ENCODE results near the gene ZFAND2A.
"Not testable (repeated sequence)": the region's sequence is repeated elsewhere in the genome, so short reads cannot be mapped to it uniquely, and the experiment has no call there.

The ZFAND2A gene, protein sequence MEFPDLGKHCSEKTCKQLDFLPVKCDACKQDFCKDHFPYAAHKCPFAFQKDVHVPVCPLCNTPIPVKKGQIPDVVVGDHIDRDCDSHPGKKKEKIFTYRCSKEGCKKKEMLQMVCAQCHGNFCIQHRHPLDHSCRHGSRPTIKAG

DNA sequence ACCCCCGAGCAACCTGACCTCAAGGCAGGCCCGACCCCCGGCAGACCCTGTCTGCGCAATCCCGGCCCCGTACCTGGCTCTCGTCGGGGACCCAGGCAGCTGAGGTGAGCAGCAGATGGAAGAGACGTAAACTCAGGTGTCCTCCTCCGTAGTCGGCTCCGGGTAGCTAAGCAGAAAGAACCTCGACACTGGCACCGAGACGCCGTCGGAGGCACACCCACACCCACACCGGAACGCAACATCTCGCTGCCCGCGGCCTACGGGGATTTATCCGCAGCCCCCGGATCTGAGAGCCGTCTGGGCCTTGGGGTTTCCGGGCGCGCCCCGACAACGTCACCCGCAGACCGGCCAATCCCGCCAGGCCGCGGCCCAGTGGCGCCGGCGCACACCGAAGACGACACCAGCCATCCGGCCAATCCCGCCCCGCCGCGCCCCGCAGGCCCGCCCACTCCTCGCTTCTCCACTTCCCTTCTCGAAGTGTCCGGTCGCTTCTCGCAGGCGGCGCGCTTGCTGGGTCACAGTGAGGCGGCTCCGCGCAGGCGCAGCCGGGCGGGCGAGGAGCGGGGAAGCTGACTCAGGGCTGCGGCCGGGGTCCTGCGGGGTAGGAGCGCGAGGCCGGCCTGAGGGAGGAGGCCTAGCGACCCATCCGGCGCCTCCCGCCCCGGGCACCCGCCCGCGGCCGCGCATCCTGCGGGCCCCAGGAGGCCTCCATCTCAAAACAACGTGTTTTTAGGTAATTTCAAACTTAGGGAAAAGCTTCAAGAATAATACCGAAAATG lies at the start of gene ZFAND2A:
ZFAND2A (minus strand) TSS at position 306 of the 779 bp plus-strand sequence. CDS start 1,984 bp downstream, outside the sequence.
- DNase-seq, result peak; percentile 95

DNA sequence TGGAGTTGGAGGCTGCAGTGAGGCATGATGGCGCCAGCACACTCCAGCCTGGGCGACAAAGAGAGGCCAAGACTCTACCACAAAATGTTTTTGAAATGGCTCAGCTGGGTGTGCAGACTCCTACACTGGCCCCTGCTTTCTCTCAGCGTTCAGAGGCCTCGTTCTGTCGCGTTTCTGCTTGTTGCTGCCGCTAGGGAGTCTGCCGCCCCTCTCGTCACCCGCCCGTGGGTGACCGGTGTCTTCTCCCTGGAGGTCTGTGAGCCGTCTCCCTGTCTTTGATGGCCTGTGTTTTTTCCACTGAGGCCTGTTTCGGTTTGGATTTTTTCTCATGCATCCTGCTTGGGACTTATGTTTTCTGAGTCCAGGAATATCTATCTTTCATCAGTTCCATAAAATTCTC lies 49.1 kb upstream of the ZFAND2A start:
- DNase-seq, result no peak

- not testable (repeated sequence) for DNase-seq
These were observed 45.7 kb upstream of the ZFAND2A start for GRCh38 chr7:1205742-1206141.

GRCh38 chr7:1204460-1205140 lies 44.6 kb upstream of the ZFAND2A start:
- no peak for DNase-seq

- not testable (repeated sequence) for DNase-seq
These were observed 42.9 kb upstream of the ZFAND2A start for GRCh38 chr7:1202914-1203313.

DNA sequence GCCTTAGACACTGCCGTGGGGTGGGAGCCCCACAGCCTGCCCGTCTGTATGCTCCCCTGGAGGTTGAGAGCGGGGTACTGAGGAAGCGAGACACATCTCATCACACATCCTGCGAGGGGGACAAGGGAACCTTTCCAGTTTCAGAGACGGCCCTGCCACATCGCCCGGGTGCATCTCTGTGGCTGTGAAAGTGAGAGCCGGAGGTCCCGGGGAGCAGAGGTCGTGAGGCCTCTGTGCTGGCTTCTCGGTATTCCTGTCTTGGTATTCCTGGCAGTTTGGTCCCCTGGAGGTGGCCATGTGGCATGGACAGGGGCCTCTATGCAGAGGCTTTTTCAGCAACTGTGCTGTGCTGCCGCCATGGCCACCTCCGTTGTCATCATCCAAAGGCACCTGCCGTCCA lies 41.9 kb upstream of the ZFAND2A start:
- no peak for DNase-seq

DNA sequence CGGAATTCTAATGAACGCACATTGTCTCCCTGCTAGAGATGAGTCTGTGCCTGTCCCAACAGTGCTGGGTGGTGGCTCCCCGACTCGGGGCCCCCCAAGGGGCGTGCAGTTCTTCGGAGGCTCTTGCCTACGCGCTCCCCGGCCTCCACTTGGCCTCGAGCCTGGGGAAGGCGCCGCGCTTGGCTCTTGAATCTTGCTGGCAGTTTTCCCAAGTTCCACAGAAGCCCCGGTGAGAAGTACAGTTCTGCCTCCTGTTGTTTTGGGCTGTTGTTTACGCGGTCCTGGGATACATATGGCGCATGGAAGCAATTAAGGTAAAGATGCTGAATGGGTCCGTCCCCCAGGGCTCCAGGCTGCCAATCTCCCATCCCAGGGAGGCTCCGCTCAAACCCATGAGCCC lies 40.0 kb upstream of the ZFAND2A start:
- DNase-seq, result no peak

DNA sequence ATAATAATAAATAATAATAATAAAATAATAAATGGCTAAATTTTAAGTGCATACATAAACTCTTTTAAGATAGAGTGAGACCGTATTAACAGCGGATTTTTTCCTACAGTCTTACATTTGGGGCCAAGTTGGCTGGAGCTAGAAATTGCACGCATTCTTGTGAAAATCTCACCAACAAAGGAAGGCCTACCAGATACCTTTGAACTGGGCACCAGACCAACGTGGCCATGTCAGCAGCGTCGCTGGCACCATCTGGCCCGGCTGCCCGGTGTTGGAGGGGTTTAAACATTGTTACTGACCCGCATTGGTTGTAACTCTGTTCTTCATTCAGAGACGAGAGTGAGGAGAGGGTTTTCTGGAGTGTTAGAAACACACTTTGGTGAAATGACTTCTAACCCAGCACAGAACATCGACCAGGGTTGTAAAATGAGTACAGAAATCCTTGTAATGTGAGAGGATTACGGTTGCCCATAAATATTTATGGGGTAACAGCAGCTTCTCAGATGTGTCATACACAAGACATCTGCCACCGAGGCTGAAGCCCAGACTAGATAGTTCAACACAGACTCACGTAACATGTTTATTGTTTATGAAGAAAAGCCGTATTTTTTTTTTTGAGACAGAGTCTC lies 38.1 kb upstream of the ZFAND2A start:
- DNase-seq, result no peak

GRCh38 chr7:1196950-1197349 lies 37.0 kb upstream of the ZFAND2A start:
- DNase-seq, result no peak

DNA sequence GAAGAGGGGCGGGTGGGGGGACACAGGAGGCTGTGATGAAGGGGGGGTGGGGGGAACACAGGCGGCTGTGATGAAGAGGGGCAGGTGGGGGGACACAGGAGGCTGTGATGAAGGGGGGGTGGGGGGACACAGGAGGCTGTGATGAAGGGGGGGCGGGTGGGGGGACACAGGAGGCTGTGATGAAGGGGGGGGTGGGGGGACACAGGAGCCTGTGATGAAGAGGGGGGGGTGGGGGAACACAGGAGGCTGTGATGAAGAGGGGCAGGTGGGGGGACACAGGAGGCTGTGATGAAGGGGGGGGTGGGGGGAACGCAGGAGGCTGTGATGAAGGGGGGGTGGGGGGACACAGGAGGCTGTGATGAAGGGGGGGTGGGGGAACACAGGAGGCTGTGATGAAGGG lies 36.4 kb upstream of the ZFAND2A start:
- DNase-seq, result not testable (repeated sequence)

GRCh38 chr7:1193593-1194424 lies 33.8 kb upstream of the ZFAND2A start:
- peak; percentile 36 for DNase-seq

DNA sequence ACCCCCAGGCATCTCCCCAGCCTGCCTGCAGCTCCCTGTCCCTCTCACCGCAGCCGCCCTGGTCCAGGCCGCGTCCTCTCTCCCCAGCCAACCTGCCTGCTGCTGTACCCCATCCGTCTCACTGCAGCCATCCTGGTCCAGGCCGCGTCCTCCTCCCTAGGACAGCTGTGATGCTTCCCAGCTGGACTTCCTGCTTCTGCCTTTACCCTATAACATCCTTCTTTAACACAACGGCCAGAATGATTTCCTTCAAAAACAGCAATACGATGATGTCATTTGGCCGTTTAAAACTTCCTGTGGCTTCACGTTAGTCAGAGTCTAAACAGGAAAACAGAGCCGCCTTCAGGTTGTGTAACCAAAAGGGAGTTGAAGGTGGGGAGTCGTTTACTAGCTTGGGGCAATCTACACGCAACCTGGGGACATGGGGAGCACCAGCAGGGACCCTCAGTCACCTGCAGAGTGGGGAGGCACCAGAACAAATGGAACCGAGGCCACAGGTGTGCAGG lies 32.2 kb upstream of the ZFAND2A start:
- no peak for DNase-seq

DNA sequence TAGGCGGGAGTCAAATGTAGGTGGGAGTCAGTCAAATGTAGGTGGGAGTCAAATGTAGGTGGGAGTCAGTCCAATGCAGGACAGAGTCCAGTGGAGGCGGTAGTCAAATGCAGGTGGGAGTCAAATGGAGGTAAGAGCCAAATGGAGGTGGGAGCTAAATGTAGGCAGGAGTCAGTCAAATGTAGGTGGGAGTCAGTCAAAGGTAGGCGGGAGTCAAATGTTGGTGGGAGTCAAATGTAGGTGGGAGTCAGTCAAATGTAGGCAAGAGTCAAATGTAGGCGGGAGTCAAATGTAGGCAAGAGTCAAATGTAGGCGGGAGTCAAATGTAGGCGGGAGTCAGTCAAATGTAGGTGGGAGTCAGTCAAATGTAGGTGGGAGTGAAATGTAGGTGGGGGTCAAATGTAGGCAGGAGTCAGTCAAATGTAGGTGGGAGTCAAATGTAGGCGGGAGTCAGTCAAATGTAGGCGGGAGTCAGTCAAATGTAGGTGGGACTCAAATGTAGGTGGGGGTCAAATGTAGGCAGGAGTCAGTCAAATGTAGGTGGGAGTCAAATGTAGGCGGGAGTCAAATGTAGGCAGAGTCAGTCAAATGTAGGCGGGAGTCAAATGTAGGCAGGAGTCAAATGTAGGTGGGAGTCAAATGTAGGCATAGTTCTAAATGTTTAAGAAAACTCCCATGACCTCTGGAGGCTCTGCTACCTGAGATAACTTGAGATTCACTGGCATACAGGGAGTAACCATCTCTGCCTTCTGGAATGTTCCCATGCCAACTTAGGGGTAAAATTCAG lies 30.2 kb upstream of the ZFAND2A start:
- DNase-seq, result no peak

DNA sequence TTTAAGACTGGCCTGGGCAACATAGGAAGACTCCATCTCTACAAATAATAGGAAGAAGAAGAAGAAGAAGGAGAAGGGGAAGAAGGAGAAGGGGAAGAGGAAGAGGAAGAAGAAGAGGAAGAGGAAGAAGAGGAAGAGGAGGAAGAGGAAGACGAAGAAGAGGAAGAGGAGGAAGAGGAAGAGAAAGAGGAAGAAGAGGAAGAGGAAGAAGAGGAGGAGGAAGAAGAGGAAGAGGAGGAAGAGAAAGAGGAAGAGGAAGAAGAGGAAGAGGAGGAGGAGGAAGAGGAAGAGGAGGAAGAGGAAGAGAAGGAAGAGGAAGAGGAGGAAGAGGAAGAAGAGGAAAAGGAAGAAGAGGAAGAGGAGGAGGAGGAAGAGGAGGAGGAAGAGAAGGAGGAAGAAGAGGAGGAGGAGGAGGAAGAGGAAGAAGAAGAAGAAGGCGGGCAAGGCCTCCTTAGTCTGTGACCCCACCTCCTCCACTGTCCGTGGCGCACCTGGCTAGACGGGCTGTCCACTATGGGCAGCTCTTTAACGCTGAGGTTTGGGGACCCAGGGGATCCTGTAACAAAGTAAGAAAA lies 28.8 kb upstream of the ZFAND2A start:
- DNase-seq, result no peak

GRCh38 chr7:1187127-1187526 lies 27.1 kb upstream of the ZFAND2A start:
- no peak for DNase-seq

GRCh38 chr7:1181640-1182039 lies 21.6 kb upstream of the ZFAND2A start:
- DNase-seq, result no peak

- DNase-seq, result no peak
These were observed 21.0 kb upstream of the ZFAND2A start for GRCh38 chr7:1181031-1181430.

DNA sequence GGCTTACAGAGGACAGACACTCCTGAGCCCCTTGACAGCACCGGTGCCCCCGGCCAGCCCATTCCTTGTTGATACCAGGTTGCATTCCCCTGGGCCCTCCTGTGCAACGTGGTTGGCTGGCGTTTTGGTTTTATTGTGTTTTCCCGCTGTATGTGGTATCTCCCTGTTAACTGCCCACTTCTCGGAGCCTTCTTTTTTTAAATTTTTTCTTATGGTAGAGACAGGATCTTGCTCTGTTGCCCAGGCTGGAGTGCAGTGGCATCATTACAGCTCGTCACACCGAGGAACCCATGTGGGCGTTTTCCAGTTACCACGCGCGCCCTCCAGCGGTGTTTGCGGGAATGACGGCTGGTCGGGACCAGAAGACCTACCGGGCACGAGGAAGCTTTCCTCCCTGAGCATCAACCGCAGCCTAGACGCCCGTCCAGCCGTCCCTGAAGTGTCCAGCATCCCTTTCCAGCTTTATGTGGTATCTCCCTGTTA lies 16.9 kb upstream of the ZFAND2A start:
- peak; percentile 29 for DNase-seq

DNA sequence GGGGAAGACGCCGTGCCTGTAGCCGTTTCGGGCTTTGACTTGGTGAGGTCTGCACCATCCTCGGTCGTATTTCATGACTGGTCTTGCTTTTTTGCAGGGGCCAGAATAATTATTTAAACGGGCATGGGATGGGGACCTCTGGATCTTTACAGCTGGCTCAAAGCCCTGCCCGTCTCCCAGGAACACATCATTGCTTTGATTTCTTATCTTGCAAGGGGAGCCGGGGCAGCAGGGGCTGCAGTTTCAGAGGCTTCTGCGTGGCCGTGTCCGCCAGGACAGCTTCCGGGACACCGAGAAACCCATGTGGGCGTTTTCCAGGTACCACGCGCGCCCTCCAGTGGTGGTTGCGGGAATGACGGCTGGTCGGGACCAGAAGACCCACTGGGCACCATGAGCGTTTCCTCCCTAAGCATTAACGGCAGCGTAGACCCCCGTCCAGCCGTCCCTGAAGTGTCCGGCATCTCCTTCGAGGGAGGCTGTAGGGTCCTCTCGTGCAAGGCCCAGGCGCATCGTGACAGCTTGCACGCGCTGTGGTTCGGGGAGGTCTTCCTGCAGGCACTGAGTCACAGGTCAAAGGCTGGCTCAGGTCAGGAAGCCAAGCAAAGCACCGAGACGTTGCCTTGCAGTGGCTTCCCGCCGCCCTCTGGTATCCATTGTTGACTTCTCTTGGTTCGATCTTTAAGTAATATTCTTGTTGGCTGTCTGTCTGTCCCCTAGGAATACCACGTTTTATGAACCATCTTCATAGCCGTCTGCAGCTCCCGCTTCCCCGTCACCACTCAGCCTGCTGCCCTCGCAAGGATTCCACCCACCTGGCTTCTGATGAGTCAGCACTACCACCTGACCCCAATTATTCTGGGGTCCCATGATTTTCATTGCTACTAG lies 16.2 kb upstream of the ZFAND2A start:
- DNase-seq, result peak; percentile 74

- no peak for DNase-seq
These were observed 15.6 kb upstream of the ZFAND2A start for GRCh38 chr7:1175597-1175966.

Measured in NCI-H1436 (cell line).